H54 (cell line): ENCODE data around the gene COBL.

ENCODE experiments used
- DNase-seq: peaks from one replicate; pipeline ENCODE4 v3.0.0; 2011; ENCODE audit warnings: low spot score, mixed read lengths; ENCODE audit not compliant: insufficient read length
- FAIRE-seq: peaks from 3 replicates; lab custom pipeline; 2011; peaks lifted over from hg19 to GRCh38; lab: Jason Lieb, UNC
- POLR2A ChIP-seq: IDR thresholded peaks from 2 replicates; pipeline ENCODE4 v1.6.1; 2011; ENCODE audit warnings: low read depth, mild to moderate bottlenecking, low read length

COBL gene

DNA sequence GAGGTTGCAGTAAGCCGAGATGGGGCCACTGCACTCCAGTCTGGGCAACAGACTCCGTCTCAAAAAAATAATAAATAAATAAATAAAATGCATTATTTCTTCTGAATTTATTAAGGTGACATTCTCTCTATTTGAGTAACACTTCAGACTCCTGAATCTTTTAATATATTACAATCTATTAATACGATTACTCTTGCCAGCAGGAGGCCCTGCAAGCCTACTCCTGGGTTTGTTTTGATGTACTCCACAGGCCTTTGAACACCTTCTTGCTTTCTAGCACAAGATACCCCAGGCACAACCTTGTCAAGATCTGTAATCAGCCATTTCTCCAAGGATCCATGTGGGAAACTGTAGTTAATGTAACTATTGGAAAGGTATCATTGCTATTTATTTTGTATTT lies 63.5 kb downstream of the COBL start:
- no peak for FAIRE-seq
- TF ChIP-seq POLR2A: no peak
- no peak for DNase-seq

DNA sequence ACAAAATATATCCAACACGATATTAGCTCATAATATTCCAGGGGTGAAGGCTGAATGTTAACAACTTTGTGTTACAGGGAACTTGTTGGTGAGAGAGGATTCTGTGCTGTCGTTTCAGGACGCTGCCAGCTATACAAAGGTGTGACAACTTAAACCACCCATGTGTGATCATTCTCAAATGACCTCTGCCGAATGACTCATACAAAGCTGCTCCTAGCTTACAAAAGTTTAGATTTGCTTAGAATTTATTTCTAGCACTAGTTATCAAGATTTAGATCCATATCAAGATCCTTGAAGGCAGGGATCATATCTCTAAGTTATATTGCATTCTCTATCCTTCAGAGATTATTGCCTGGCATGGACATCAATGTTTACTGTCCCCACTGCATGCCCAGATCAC lies 65.3 kb downstream of the COBL start:
- no peak for FAIRE-seq
- DNase-seq: no peak
- no peak for TF ChIP-seq POLR2A

DNA sequence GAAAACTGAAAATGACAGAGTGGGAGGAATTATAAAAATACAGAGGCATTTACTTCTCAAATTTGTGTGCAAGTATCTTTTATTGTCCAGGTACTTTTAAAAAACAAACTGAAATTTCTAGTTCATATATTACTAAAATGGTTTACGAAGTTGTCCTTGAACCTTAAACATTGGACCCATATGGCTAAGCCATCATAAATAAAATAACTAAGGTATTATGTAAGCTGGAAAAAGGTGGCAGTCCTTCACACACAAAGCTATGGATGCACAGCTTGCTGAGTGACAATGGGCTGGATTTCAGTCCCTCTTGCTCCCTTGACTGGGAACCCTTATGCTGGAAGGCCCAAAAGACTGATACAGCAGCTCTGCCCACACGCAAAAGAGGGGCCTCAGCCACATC lies 66.1 kb downstream of the COBL start:
- no peak for TF ChIP-seq POLR2A
- no peak for DNase-seq
- FAIRE-seq: no peak

DNA sequence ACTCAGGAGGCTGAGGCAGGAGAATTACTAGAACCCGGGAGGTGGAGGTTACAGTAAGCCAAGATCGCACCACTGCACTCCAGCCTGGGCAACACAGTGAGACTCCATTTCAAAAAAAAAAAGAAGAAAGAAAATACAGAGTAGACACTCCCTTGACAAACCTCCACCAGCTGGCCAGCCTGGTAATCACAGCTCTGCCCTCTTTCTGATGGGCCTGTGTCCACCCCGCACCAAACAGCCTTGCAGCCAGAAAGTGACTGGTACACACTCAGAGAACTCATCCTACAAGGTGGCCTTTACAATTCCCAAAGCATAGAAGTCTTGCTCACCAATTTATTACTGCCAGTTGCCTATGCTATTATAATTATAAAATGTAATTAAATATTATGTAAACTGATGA lies 66.6 kb downstream of the COBL start:
- no peak for TF ChIP-seq POLR2A

DNA sequence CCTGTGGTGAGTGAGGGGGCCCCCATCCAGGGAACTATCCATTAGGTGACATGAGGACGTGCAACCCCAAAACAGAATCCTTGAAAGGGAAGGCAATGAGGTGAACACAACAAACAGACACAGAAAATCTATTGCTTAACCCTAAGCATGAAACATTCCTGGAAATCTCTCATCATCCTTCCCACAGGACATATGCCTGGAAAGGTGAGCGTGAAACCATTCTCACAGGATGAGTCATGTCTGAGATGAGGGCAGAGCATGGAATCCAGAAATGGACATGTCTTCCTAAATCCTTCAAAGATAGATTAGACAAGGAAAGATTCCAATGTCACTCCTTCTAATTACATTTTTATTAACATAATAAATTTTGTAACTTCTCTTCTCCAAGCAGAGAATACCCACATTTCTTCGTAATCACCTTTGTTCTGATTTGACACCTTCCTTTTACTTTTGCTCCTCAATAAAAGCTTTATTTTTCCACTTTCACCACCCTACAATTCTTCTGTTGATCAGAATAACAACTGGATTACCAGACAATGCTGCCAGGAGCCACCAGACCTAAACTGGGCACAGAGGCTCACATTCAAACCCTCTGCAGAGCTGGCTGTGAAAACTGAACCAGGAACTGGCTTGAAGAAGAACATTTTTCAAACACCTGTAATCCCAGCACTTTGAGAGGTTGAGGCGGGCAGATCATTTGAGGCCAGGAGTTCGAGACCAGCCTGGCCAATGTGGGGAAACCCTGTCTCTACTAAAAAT lies 67.2 kb downstream of the COBL start:
- FAIRE-seq (no peak), DNase-seq (no peak)
- no peak for TF ChIP-seq POLR2A

More for the DNA sequence above, 66.6 kb downstream of the COBL start:
- FAIRE-seq: no peak
- no peak for DNase-seq

DNA sequence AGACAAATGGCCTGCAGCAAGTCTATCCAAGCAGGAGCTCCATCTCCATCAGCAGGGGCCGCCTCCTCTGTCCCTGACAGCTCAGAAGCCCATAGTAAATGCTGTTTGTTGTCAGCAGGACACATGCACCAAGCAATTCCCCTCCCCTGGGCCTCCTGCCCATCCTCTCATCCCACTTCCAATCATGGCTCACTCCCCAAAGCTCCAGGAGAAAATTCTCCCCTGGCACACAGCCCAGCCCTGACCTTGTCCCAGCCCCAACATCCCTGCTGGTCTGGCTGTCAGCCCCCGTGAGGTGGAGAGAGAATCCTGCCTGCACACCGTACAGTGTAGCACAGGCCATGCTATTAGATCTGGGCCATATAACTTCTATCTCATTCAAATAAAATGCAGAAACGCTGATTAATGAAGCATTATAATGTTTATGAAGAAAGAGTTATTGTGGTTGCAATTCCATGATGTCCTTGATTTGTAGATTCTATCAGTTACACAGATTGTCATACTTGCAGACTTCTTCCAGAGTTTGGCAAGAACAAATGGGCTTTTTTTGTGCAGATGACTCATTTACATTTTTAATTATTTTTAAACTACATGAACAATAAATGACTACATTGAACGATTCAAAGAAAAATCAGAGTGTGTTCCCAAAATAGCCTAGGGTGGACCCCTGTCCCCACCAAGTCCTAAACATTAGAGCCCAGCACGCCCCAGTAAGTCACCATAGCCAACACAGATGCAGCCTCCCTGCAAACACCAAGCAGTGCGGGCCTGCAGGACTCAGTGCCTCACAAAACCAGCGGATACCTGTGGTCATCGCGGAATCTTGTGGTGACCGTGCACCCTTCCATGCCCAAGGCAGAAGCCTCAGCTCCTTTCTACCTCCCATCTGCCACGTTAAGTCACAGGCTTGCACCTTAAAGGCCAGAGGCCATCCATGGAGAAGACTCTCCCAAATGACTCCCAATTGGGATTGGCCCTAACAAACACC lies 70.1 kb downstream of the COBL start:
- FAIRE-seq (no peak), DNase-seq (no peak)
- no peak for TF ChIP-seq POLR2A

DNA sequence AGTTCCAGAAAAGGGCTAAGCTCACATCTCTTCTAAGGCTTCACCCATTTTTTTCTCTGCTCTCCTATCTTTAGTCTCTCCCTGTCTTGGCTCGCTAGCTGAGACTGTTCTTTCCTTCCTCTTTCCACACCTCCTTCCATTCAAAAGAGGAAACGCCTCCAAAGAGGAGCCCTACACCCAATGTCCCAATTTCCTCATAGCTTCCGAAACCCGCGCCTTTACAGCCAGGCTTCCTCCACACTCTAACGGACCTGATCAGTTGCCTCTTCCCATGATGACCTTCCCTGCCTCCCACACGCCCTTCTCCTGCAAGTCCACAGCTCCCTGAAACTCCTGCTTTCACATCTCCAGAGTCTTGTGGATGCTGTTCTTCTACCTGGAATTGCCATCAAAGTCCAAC lies 71.7 kb downstream of the COBL start:
- FAIRE-seq (no peak), DNase-seq (no peak)
- no peak for TF ChIP-seq POLR2A

DNA sequence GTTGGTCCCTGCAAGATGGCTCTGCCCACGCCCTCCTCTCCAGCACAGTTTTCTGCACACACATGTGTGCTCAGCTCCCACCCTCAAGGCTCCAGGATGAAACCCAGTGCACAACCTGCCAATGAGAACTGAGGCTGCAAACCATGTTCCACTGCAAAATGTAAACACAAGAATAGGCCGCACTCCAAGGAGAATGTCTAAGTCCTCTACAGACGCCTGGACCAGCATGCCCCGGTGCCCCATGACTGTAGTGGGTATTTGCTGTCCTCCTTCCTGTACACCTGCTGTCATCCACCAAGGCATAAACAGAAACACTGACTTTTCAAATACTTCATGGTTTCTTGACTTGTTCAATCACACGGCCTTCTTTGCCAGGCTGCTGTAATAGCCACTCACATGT lies 72.6 kb downstream of the COBL start:
- no peak for TF ChIP-seq POLR2A
- FAIRE-seq (no peak), DNase-seq (no peak)

DNA sequence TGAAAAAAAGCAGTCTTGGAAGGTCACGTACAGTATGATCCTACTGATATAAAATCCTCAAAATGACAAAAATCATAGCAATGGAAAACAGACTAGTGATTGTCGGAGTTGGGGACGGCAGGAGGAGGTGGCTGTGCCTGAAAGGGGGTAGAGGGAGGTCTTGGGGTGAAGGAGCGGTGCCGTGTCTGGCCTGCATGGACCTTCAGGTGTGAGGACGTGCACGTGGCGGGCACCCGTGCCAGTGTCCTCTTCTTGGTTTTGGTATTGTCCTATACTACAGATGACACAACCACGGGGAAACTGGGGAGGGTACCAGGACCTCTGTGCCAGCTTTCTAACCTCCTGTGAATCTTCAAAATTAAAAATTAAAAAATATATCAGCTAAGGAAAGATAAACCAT lies 73.0 kb downstream of the COBL start:
- TF ChIP-seq POLR2A: no peak
- no peak for FAIRE-seq
- no peak for DNase-seq

DNA sequence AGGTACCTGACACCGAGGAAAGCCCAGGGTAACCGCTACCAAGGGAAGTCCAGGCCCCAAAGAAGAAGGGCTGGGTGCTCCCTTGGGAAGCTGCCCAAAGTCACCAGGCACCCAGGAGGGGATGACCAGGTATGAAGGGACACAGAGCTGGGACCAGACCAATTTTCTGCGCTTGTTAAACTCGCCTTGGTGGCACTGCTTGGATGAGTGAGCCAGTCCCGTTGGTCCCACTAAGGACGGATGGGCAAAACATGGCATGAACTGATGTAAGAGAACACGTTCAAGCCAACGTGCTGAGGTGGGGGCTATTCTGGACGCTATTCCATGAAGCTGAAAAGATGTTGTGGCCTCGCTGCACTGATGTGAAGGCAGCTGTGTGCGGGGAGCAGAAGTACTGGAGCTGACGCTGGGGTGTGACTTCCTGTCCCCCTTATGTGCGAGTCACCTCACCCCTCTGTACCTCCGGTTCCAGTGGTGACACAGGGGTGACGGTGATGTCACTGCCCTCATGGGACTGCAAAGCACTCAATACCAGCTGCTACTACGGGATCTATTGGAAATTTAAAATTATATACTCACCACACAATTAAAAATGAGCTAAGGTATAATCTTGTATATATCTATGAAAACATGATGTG lies 73.6 kb downstream of the COBL start:
- no peak for TF ChIP-seq POLR2A
- no peak for DNase-seq
- no peak for FAIRE-seq

DNA sequence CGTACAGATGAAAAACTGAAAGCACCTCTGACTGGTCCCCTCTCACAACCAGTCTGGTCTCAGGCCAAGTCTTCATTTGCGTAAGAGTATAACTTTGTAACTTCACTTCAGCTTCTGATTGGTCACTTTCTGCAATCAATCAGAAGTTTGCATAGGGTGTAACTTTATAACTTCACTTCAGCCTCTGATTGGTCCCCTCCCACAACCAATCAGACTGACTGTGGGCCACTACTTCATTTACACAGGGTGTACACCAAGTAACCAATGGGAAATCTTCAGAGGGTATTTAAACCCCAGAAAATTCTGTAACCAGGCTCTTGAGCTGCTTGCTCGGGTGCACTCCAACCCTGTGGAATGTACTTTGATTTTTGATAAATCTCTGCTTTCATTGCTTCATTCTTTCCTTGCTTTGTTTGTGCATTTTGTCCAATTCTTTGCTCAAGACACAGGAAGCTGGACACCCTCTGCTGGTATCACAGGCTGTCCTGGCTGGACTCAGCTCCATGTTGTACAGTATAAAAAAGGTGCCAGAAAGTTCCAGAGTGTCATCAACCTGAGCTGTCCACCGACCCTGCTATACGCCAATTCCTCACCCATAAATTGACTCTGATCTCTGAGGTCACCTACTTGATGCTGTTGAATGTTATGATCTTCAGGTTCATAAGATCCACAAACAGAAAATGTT lies 74.5 kb downstream of the COBL start:
- no peak for TF ChIP-seq POLR2A
- DNase-seq (no peak), FAIRE-seq (no peak)

DNA sequence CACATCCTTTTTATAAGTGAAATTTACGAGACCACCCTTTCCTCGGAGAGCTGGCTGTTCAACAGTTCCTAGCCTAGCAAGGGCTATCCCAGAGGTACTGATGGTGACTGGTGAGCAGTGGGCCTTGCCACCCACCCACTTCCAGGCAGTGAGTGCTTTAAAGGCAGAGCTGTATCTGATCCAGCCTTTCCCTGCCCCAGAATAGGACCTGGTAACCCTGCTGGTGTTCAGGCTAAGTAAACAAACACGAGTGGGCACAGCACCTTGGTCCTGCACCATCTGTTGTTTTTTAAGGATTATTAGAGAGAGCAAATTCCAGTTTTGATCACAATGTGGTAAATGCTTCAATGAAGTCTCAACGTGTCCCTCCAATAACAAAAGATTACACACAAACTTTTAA lies 75.7 kb downstream of the COBL start:
- TF ChIP-seq POLR2A: no peak
- DNase-seq (no peak), FAIRE-seq (no peak)

DNA sequence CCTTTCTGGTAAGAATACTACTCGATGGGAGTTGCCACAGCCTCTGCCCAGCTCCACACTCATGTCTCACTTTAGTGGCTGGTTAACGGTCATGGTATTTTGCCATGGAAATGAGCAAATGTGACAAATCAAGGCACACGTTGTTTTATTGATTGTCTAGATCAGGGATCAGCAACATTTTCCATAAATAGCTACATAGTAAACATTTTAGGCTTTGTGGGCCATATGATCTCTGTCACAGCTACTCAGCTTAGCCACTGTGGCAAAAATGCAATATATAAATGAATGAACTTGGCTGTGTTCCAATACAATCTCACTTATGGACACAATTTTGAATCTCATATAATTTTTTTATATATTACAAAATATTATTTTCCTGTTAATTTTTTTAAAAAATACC lies 76.9 kb downstream of the COBL start:
- DNase-seq (no peak), FAIRE-seq (no peak)
- TF ChIP-seq POLR2A: no peak
